HG02571 (cell line): Measurements from ENCODE around the gene SH3RF3.

Experiments
- ATAC-seq: cut with Tn5 transposase; IDR thresholded peaks from one replicate; pipeline ENCODE4 v1.9.1; 2021; ENCODE audit warnings: mild to moderate bottlenecking, moderate library complexity; ENCODE audit not compliant: unreplicated experiment

The SH3RF3 gene

DNA sequence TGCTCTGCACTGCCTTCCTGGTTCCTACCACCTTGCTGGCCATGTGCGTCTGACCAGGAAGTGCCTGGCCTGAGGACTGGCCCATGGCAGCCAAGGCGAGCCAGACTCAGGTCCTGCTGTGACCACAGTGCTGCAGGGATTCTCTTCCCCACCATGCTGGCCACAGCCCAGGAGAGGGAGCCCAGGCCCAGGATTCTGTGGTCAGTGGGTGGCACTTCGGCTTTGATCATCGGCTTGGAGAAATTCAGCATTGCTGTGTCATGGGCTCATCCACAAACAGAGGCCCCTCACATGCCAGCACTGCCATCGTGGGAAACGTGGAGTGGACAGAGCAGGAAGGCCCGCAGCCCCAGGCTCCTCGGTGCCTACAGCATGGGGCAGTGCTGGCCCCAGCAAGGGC, 273.2 kb downstream of the SH3RF3 start:
- no peak for ATAC-seq

DNA sequence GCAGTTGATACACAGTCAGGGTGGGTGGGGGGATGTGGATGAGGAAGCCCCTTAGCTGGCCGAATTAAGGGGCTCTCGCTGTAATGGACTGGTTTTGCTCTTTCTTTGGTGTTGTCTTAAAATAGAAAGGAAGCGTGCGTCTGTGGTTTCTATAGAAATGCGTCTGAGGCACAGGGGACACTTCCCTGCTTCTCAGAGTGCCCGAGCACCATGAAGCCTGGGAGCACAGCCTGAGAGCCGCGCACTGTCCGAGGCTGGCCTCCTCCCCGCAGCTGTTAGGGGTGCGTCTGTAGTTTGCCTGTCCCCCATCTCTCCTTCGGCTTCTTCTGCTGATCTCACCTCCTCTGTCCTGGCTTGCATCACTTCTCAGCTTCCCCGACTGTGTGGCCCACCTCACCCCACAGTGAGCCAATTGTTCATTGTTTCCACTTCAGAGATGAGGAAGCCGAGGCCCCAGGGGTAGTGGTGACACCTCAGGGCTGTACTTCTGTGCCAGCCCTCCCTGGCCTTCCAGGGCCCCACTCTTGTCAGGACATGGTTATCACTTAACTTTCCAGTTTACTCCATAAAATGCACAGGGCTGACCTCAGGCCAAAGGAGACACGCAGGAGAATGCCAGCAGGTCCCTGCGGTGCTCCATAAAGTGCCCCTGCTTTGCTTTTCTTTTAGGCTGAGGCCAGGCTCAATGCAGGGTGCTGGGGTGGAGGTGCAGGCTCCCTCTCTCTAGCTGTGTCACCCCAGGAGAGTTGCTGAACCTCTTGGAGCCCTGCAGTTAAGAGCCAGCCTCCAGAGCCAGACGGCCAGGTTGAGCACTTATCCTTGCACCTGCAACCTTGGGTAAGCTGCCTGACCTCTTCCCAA, 274.2 kb downstream of the SH3RF3 start:
- ATAC-seq, result no peak

DNA sequence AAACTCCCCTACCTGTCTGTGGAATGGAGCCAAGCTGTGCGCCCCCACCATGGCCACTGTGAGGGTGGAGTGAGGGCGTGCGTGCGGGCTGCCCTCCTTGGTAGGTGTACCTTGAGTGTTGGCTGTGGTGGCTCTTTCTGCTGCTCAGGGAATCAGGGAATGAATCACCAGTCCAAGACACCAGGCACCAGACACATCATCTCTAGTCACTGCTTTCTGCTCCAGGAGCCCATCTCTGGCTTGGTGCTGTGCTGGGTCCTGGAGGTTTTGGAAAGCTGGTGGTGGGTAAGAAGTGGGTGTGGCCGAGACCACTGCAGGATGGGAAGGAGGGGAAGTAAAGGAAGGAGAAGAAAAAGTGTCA, 274.8 kb downstream of the SH3RF3 start:
- ATAC-seq, result no peak

DNA sequence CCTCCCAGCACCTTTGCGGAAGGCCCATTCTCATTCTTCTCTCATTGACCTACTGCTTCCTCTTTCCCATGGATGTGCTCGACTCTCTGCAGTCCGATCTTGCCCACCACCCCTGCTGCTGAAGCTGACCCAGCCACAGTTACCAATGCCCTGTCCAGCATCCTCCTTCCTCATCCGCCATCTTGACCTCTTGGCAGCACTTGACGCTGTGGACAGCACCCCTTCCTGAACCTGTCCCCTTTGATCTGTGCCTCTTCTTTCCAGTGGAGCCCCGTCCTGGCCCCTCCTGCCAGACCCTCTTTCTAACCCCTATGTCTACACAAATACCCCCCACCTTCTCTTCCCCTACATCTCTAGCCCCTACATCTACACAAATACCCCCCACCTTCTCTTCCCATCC, 275.7 kb downstream of the SH3RF3 start:
- no peak for ATAC-seq

DNA sequence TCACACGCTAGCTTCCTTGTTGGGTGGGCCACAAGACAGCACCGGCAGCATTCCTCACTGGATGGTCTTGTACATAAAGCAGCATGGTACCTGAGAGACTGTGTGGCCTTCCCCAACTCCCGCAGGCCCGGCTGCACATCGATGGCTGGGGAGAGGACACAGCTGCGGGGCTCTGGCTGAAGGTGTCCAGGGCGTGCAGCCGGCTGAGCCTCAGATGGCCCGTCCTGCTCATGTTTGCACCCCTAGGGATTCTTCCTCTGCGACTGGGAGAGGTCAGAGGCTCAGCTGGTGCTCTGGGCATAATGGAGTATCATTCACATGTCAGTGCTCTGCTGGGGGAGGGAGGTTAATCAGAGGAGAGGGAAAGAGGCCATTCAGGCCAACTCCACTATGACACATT, 276.9 kb downstream of the SH3RF3 start:
- ATAC-seq, result no peak

DNA sequence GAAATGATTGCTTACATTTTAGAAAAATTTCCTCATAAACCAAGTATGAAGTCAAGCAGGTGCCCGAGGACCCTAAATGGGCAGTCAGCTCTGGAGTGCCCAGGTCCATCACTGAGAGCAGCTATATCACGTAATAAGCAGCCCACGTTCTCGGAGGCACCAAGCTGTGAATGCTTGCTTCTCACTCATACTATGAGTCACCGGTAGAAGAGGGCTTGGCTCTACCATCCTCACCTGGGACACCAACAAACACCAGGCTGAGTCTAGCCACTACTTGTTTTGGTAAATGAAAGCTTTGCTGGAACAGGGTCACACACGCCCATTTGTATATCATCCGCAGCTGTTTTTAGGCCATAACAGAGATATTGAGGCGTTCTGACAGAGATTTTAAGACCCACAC, 277.3 kb downstream of the SH3RF3 start:
- no peak for ATAC-seq

DNA sequence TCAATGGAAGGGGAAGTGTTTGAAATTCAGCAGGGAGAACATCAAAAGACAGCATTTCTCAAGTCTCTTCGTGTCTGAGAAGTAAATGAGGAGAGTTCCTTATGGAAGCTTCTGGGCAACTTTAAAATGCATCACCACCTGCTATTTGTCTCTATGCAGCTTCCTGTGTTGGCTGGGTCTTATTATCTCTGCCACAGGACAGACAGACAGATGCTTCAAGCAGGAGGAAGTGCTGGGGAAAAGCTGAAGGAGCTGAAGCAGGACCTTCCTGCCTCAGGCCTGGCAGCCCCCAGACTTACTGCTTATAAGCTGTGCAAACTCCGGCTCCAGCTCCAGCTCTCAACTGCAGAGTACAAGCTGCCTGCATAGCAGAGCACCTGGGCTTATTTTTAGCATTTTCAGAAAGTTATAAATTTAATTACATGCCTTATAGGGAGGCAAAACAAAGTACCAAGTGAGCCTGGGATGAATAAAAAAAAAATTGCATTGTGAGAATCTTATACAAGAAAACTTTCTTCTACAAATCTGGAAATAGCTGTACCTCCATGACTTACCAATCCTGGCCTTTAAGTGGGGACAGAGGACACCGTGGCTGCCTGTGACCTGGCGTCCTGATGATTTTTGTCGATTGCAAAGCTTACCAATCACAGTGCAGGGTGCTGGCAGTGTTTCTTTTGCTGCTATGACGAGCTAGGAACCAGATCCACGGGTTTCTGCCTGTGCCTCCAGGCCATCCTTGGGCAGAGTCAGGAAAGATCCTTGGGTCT, 278.5 kb downstream of the SH3RF3 start:
- no peak for ATAC-seq

DNA sequence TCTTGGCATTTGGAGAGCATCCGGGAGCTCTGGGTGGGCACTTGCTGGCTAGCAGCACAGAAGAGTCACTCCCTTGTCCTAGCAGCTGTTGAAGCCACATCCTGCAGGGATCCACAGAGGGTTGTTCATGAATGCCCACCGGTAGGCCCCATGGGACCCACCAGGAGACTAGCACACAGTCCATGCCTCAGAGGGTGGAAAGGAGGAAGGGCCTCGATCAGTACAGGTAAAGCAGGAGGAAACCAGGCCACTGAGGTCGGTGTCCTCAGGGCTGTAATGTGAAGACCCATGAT, 279.0 kb downstream of the SH3RF3 start:
- ATAC-seq, result no peak

DNA sequence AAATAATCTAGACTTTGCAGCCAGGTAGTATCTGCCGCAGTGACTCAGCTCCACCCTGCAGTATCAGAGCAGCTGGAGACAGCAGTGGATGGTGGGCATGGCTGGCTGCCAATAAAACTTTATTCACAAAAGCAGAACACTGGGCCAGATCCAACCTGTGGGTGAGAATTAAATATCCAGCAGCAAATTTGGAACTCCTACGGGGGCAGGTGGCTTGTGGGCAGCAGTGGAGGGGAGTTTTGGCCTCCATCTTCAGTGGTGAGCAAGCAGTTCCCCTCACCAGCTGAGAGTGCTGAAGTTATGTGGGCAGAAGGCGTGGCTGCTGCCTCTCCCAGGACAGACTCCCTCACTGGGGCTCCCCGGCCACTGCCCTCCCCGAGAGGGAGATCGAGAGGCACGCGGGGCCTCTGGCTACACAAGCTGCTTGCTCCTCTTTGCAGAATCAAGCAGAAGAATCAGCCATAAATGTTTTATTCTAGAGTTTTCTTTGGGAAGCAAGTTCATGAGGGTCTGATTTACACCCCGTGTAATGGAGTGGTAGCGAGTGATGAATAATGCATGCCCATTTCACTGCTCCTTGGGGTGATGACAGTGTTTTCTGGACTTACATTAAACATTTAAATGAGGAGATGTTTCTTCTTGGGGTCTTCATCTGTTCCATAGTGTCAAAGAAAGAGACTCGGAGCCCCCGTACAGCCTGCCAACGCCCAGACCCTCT, 280.5 kb downstream of the SH3RF3 start:
- no peak for ATAC-seq

DNA sequence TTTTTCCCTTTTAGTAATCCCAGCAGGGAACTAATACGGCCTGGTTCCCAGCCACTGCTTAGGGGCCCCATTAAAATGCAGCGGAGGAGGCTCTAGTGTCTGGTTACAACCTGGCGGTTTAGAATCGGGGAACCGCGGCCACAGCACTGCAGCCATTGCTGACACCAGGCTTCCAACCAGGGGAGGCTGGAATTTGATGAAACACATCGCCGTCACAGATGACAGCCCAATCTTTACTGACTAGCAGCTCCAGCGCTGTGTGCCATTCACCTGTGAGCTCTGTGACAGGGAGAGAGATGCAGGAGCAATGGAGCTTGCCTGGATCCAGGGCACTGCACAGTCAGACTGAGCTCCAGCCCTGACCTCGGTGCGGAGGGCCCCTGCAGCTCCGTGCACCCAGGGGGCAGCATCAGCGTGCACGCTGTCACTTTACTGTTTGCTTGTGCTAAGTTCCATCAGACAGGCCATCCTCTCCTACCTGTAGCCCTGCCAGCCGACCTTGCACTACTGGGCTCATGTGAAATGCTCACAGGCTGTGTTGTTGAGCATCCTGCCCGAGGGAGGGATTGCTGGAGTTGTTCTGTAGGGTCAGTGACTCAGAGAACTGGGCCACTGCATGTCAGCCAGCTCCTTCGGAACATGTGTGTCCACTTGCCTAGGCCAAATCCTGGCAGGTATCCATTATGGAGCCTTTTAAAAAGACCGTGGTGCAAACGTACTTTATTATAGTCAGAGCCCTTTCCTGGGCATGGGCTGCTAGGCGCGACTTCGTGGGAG, 281.2 kb downstream of the SH3RF3 start:
- ATAC-seq, result no peak

DNA sequence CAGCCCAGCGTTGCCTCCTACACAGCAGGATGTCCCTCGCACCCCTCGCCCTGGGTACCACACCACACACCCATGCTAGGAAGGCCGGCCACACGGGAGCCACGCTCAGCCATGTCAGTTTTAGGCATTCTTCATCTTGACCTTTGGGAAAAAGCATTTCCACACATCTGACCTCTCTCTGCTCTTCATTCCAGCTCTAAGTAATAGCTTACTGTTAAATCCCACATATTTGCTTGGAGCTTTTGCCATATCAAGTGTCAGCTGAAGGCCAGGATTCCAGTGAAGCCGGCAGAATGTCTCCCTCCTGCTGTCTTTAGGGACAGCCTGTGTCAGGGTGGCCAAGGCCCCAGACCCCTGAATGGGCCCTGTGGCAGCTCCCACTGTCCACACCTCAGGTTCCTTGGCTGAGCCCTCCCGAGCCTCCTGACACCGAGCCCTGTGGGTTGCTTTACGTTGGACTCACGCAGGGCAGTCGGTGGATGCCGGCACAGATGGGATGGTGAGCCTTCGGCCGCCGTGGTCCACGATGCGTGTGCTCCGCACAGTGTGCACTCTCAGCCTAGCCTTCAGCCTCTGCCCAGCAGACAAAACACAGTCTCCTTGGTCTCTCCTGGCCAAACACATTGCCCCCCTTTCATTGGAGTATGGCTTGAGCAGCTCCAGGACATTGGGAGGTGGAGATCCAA, 282.8 kb downstream of the SH3RF3 start:
- ATAC-seq, result no peak

DNA sequence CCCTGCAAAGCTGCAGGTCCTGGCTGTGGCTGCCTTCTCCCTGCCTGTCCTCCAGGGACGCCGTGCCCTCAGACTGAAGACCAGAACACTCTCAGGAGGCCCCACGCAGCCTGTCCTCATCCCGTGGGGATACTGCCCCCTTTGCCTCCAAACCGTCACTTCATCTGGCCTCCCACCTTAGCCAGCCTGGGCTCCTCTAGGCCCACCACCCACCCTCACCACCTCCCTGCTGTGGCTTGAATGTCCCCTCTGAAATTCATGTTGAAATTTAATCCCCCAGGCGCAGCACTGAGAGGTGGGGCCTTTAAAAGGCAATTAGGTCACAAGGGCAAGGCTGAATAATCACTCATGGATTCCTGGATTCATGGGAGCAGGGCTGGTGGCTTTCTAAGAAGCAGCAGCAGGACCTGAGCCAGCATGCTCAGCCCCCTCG, 286.6 kb downstream of the SH3RF3 start:
- ATAC-seq, result no peak

DNA sequence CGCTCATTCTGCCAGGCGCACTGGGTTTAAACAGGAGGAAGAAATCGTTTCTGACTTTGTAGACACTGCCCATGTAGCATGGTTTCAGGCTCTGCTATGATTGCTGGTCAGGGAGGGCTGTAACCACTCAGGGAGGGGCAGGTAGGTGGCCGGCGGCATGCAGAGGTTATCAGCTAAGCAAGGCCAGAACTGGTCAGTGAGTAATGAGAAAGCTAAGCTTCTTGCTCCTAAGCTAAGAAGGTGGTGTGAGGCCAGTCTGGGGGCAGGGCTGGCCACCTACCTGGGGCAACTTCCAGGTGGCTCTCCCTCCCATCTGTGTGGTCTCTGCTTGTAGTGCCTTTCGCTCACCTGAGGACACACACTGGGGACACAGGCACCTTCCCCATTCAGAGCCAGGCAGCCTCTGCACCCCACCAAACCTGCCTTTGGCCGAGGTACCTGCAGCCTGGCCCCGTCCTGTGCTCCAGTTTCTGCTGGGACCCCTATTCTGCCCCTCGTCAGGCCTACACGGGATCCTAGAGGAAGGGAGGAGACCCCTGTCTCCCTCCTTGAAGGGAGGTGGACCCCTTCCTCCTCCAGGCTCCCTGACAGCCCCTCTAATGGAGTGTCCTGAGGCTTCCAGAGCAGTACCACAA, 288.8 kb downstream of the SH3RF3 start:
- no peak for ATAC-seq

DNA sequence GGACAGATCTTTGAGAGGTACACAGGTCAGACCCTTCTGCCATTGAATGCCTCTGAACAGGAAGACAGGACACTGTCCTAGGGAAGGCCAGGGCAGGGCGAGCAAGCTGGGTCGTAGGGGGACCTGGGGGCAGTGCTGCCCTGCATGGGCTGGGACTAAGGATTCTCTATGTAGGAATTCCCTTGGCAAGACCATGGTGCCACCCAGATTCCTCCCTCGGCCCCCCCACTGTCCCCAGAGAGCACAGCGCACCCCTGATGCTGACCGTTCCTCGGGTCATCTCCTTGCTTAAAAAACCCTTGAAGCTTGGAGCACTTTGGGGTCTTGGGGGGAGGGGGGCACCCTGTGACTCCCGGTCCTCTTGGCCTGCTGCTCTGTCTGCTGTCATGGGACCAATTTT, 289.7 kb downstream of the SH3RF3 start:
- ATAC-seq, result no peak

DNA sequence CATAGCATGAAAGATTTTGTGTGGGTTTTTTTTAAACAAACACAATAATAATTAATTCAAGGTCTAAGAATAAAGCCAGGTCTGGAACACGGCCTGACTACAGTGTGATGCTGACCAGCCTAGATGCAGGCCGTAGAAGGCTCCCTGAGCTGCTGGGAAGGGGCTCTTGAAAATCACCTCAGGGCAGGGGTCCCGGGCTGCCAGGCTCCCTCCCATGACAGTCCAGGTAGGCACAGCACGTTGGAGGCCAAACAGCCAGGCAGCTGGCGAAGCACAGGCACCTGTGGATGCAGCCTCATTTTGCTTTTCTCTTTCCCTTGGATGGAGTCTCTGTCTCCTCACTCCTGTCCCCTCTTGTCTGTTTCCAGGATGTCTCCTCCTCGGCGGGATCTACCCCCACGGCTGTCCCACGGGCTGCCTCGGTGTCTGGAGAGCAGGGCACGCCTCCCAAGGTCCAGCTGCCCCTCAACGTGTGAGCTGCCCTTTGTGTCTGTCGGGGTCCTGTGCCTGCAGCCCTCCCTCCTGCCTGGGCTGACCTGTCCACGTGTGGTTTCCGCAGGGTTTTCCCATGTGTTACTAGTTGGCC, 290.3 kb downstream of the SH3RF3 start:
- no peak for ATAC-seq

DNA sequence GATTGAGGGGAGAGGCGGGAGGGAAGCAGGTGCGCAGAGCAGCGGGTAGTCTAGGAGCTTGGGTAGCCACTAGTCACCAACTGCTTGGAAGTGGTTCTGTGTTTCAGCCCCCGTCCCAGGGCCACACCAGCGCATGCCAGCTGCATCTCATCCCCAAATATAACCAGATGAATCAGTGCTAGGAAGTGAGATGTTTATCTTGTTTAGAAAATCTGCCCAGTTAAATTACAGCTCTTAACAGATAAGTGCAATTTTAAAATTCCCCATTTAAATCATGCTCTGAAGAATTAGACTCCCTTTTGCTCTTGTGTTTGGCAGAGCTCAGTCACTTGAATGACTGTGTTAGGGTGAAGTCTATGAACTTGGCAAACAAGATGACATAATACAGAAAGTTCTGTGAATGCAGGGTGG, 291.0 kb downstream of the SH3RF3 start:
- ATAC-seq, result no peak

DNA sequence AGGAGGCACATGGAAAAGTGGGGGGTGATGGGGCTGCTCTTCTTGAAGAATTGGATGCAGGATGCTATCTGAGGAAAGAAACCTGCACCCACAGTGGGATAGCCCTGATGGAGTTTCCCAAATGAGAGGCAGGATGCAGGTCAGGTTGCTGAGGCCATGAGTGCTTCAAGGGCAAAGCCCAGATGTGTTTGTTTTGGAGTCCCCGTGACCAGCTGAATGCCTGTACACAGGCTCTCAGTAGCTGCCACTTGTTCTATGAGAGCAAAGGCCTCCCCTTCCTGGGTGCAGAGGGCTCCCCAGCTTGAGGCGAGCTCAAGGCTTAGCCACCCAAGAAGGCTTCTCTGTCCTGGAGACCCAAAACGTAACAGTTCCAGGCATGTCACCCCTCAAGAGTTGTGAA, 292.1 kb downstream of the SH3RF3 start:
- ATAC-seq, result no peak

DNA sequence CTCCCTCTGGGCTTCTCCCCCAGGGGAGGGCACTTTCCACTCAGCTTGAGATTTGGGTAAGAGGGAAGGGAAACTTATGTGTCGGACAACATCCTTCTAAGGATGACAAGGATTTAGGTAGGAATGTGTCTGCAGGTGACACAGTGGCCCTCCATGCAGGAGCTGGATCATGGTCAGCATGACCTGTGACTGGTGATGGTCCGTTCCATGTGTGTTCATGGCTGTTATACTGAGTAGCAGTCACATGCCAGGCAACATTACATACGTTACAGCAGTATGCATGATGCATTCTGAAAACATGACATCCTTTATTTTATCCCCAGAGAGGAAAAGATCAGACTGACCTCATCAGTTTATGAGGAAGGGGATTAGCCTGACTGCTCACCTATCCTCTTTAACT, 292.6 kb downstream of the SH3RF3 start:
- ATAC-seq, result no peak

DNA sequence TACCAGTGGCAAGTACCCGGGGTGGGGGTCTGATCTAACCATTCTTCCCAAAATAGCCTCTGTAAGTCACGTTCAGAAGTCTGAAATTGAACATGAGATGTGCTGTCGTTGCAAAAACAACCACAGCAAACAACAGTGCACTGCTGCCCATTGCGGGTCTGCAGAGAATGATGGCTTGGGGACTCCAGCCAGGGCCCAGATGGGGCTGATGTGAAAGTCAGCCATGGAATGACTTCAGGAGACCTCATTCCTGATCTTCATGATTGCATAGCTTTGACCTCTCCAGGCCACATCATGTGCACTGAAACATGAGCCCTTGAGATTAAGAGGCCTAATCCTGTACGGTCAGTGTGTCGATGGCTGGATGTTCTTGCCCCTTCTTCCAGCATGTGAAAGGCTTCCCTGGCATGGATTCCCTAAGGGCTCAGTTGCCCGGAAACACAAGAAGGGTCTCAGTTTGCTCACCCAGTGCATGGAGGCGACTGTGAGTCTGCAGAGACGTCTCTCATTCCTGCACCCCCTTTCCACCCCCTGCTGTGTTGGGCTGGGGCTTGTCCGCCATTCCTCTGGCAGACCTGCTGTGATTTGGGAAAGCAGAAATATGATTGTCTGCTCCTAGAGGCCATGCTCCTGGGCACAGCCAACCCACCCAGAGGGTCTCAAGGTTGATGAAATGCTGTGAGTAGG, 293.2 kb downstream of the SH3RF3 start:
- ATAC-seq, result no peak
